ENCODE data around the gene CDKAL1.

Gene CDKAL1

DNA sequence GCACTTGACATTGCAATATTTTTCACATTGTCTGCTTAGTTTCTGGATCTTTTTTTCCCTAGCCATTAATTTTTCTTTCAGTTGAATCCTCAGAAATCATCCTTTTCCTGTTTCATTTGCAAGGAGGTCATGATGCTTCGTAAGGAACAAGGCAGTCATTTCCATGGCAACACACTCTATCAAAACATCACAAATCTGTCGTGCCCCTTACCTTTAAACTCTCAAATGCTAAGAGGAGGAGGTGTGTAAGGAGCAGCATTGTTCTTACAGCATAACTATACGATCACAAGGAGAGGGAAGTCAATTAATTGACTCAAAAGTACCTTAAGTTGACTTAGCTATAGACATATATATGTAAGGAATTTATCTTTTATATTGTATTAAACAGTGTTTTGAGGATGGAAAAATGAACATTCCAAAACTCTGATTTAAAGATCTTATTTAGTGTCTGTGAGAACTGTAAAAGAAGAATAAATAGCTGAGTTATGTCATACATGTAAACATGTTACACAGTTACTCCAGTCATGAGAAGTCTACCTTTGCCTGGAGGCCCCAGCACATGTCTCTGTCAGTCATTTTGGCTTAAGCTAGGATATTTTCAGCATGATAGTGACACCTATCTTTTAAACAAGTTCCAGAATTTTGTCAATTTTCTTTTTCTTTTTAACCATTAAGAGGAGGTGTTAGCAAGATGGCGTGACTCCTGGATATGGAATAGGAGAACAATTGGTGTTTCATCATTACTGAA is 41.6 kb downstream of the CDKAL1 start:
- H3K4me3 ChIP-seq (ENCODE audit: low read depth, low read length), result no peak overlapping the region
- TF ChIP-seq, protein P1, sequence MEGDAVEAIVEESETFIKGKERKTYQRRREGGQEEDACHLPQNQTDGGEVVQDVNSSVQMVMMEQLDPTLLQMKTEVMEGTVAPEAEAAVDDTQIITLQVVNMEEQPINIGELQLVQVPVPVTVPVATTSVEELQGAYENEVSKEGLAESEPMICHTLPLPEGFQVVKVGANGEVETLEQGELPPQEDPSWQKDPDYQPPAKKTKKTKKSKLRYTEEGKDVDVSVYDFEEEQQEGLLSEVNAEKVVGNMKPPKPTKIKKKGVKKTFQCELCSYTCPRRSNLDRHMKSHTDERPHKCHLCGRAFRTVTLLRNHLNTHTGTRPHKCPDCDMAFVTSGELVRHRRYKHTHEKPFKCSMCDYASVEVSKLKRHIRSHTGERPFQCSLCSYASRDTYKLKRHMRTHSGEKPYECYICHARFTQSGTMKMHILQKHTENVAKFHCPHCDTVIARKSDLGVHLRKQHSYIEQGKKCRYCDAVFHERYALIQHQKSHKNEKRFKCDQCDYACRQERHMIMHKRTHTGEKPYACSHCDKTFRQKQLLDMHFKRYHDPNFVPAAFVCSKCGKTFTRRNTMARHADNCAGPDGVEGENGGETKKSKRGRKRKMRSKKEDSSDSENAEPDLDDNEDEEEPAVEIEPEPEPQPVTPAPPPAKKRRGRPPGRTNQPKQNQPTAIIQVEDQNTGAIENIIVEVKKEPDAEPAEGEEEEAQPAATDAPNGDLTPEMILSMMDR (IDR thresholded peaks at IDR 0.05; ENCODE audit: borderline replicate concordance, insufficient read depth, low read depth, low read length), result no peak

DNA sequence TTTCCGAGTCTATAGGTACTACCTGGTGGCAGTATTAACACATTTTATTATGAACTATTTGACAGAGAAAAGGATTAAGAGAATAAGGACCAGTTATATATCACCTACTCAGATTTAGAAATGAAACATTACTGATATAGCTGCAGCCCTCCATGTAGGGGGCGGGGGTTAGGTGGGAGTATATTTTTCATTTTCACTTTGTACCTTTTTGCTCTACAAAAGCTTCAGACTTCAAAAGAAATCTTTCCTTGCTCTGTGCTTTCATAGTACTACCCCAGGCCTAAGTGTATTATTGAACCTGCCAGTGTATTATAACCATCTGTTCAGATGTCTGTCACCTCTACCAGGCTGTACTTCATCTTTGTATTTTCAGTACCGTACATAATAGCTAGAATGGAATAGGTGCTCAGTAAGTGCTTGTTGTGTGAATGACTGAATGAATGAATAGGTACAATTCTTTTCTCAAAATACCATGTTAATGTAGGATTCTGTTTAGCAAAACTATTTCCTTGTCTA is 43.0 kb downstream of the CDKAL1 start:
- TF ChIP-seq, protein P1 (IDR thresholded peaks at IDR 0.05; ENCODE audit: borderline replicate concordance, insufficient read depth, low read depth, low read length), result no peak
- H3K4me3 ChIP-seq (ENCODE audit: low read depth, low read length), result no peak overlapping the region

DNA sequence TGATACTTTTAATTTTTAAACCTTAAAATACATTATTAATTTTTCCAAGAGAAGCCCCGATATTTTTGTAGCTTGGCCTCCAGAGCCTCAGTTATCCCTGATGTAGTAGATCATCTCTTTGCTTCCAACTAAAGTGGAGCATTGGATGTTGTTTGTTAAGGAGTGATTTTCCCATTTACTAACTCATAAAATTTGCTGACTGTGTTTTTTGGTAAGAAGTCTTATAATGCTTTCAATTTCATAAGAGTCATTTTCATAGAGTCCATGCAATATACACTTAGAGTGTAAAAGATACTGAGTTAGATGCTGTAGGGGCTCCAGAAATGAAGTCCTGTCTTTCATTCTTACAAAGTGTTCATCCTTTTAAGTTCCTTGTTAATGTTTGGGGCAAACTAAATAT is 46.8 kb downstream of the CDKAL1 start:
- TF ChIP-seq, protein P1 (IDR thresholded peaks at IDR 0.05; ENCODE audit: borderline replicate concordance, insufficient read depth, low read depth, low read length), result no peak

DNA sequence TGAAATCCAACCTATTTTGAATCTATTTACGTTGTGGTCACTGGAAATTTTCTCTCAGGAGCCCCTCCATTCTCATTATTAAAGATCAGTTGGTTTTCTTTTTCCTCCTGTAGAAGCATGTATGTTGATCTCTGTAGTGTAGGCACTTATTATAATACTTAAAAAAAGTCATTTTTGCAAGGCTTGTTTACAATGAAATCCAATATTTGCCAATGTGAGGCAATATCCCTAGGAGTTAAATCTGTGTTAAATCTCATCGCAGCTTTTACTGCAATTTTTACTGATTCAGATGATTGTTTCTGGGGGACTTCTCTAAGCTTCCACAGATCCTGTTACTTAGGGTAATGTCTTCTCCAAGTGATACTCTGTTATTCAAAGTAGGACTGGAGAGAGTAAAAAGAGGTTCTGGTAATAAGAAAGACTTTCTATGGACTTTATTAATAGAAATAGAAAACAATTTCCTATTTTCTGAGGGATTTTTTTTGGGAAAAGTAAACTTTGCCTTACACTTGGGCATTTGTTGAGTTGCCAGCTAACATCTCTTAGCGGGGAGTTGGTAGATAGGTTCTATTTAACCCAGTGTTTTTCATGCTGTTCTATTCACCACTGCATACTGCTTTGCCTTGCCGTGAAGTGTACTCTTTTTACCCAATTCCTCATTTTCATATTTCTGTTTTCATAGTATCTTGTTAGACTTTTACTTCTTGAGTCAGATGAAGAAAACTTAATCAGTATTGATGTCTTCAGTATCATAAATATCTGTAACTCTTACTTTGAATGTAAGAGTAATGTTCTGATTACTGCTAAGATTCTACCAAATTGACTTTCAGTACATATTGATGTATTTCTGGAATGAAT is 48.6 kb downstream of the CDKAL1 start:
- TF ChIP-seq, protein P1 (IDR thresholded peaks at IDR 0.05; ENCODE audit: borderline replicate concordance, insufficient read depth, low read depth, low read length), result no peak
- H3K4me3 ChIP-seq (ENCODE audit: low read depth, low read length), result no peak overlapping the region

More for the DNA sequence above, 46.8 kb downstream of the CDKAL1 start:
- H3K4me3 ChIP-seq (ENCODE audit: low read depth, low read length), result no peak overlapping the region

DNA sequence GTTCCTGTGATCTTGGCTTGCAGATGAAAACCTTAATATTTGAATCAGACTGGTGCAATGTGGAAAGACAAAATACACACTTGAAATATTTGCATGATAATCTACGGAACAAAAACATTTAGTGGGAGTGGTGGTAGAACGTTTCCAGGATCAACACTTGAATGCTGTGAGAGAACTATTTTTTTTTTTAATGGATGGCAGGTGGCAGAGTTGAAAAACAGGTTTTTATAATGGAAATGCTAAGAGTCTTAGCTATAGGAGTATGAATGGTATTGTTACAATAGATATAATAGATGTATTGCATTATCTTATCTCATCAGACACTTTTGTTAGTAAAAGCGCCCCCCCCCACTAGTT is 49.2 kb downstream of the CDKAL1 start:
- TF ChIP-seq, protein P1 (IDR thresholded peaks at IDR 0.05; ENCODE audit: borderline replicate concordance, insufficient read depth, low read depth, low read length), result no peak

DNA sequence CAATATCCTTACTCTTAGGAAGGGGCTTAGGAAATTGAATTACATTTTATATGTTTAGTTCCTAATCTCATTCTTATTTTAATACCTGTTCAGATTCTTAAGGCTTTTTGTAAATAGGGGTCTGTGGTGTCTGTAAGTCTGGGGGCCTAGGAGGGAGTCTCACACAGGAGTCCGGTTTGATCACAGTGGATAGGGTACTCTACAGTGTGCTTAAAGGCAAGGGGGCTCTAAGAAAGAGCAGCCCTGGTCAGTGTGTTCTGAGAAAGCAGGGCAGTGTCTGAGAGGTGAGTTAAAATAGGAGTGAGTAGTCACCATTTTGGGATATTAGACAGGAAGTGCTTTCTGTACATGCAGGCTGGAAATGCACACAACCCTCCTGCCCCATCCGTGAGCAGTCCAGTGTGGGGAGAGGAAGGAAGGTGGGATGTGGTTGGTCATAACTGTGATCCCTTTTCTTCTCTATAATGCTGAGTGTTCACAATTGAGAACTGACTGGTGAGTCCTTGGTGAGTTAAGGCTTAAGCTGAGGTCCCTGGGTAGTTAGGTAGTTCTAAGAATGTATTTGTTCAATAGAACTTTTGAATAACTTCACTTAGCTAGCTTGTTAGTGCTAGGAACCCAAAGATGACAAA is 50.0 kb downstream of the CDKAL1 start:
- H3K4me3 ChIP-seq (ENCODE audit: low read depth, low read length), result no peak overlapping the region
- TF ChIP-seq, protein P1 (IDR thresholded peaks at IDR 0.05; ENCODE audit: borderline replicate concordance, insufficient read depth, low read depth, low read length), result no peak

More for the DNA sequence above, 49.2 kb downstream of the CDKAL1 start:
- no peak overlapping the region for H3K4me3 ChIP-seq (ENCODE audit: low read depth, low read length)
